Mesenchymal stem cell (in vitro differentiated cells and primary cell): ENCODE results near the gene NMRK1.

Experiments used
- DNase-seq: peaks from one replicate; pipeline ENCODE4 v3.0.0-alpha.2; 2013
- H2AFZ ChIP-seq: one replicate; pipeline ENCODE4 v1.6.1; 2013; ENCODE audit warnings: low read depth, mild to moderate bottlenecking, control low read depth, inconsistent platforms, low read length, moderate library complexity
- H2AK5ac ChIP-seq: 2 replicates; pipeline ENCODE4 v1.6.1; 2013; ENCODE audit warnings: low read length, moderate library complexity, mild to moderate bottlenecking, inconsistent platforms; ENCODE audit not compliant: severe bottlenecking
- H2BK120ac ChIP-seq: one replicate; pipeline ENCODE4 v1.6.1; 2013; ENCODE audit warnings: low read depth, mild to moderate bottlenecking, inconsistent platforms, low read length, moderate library complexity
- H2BK12ac ChIP-seq, 2 experiments: one replicate each; pipeline ENCODE4 v1.6.1; 2013; ENCODE audit warnings: inconsistent platforms in 2 of 2, low read length in 2 of 2, mild to moderate bottlenecking in 2 of 2, moderate library complexity in 2 of 2, control low read depth in 1 of 2
- H2BK15ac ChIP-seq: one replicate; pipeline ENCODE4 v1.6.1; 2013; ENCODE audit warnings: mild to moderate bottlenecking, low read depth, inconsistent platforms; ENCODE audit not compliant: poor library complexity, severe bottlenecking
- H2BK5ac ChIP-seq: 2 replicates; pipeline ENCODE4 v1.6.1; 2013; ENCODE audit warnings: low read depth, mild to moderate bottlenecking, low read length, control low read depth, inconsistent platforms; ENCODE audit not compliant: poor library complexity, severe bottlenecking
- H3K14ac ChIP-seq, 2 experiments: one replicate each; pipeline ENCODE4 v1.6.1; 2013; ENCODE audit warnings: inconsistent platforms in 2 of 2, low read length in 2 of 2, control low read depth in 1 of 2, mild to moderate bottlenecking in 1 of 2, moderate library complexity in 1 of 2
- H3K18ac ChIP-seq, 2 experiments: one replicate each; pipeline ENCODE4 v1.6.1; 2013; ENCODE audit warnings: inconsistent platforms in 2 of 2, low read length in 2 of 2, control low read depth in 1 of 2, low read depth in 1 of 2, mild to moderate bottlenecking in 1 of 2
- H3K23ac ChIP-seq, 2 experiments: one replicate each; pipeline ENCODE4 v1.6.1; 2013; ENCODE audit warnings: inconsistent platforms in 2 of 2, low read length in 2 of 2, mild to moderate bottlenecking in 2 of 2, moderate library complexity in 2 of 2, control low read depth in 1 of 2
- H3K27ac ChIP-seq: 2 replicates; pipeline ENCODE4 v1.5.1; 2013; ENCODE audit warnings: mild to moderate bottlenecking, moderate library complexity, low read length, control low read depth, inconsistent platforms; ENCODE audit not compliant: poor library complexity, severe bottlenecking
- H3K27me3 ChIP-seq, 2 experiments: 2 replicates each; pipeline versions ENCODE4 v1.6.1 to v1.7.0; 2013; ENCODE audit warnings: low read length in 2 of 2, mild to moderate bottlenecking in 2 of 2, moderate library complexity in 2 of 2, control low read depth in 1 of 2, inconsistent platforms in 1 of 2; ENCODE audit not compliant: control insufficient read depth in 1 of 2, insufficient read depth in 1 of 2
- H3K36me3 ChIP-seq, 2 experiments: 2 replicates each; pipeline versions ENCODE4 v1.6.1 to v1.7.0; 2013; ENCODE audit warnings: low read length in 2 of 2, control low read depth in 1 of 2, inconsistent platforms in 1 of 2, low read depth in 1 of 2, mild to moderate bottlenecking in 1 of 2; ENCODE audit not compliant: insufficient read depth in 2 of 2, control insufficient read depth in 1 of 2
- H3K4ac ChIP-seq, 2 experiments: one replicate each; pipeline ENCODE4 v1.6.1; 2013; ENCODE audit warnings: inconsistent platforms in 2 of 2, low read length in 2 of 2, mild to moderate bottlenecking in 2 of 2, moderate library complexity in 2 of 2, control low read depth in 1 of 2, low read depth in 1 of 2
- H3K4me1 ChIP-seq: 2 replicates; pipeline ENCODE4 v1.6.1; 2013; ENCODE audit warnings: low read depth, low read length, control low read depth; ENCODE audit not compliant: control insufficient read depth, insufficient read depth
- H3K4me2 ChIP-seq: 2 replicates; pipeline ENCODE4 v1.6.1; 2013; ENCODE audit warnings: low read length, mild to moderate bottlenecking, inconsistent platforms; ENCODE audit not compliant: poor library complexity, severe bottlenecking
- H3K4me3 ChIP-seq, 2 experiments: 2 replicates each; pipeline versions ENCODE4 v1.5.1 to v1.7.0; 2013; ENCODE audit warnings: low read length in 2 of 2, mild to moderate bottlenecking in 2 of 2, control low read depth in 1 of 2, low read depth in 1 of 2; ENCODE audit not compliant: insufficient read depth in 1 of 2
- H3K79me1 ChIP-seq: replicated peaks from 2 replicates; pipeline ENCODE4 v1.6.1; 2013; ENCODE audit warnings: mild to moderate bottlenecking, control low read depth, low read length, inconsistent platforms; ENCODE audit not compliant: poor library complexity, severe bottlenecking
- H3K9ac ChIP-seq: 2 replicates; pipeline ENCODE4 v1.7.0; 2013; ENCODE audit warnings: mild to moderate bottlenecking, low read length, moderate library complexity
- H3K9me3 ChIP-seq: 2 replicates; pipeline ENCODE4 v1.7.0; 2013; ENCODE audit warnings: mild to moderate bottlenecking, low read length; ENCODE audit not compliant: control insufficient read depth
- H4K8ac ChIP-seq: one replicate; pipeline ENCODE4 v1.6.1; 2013; ENCODE audit warnings: inconsistent platforms, mild to moderate bottlenecking, low read length, moderate library complexity
- H4K91ac ChIP-seq: one replicate; pipeline ENCODE4 v1.6.1; 2013; ENCODE audit warnings: mild to moderate bottlenecking, low read length, inconsistent platforms
- WGBS: methylation state at CpG from one replicate; pipeline ENCODE4 v1.1.7; 2013; ENCODE audit warnings: mixed read lengths; 5-methylcytosine and 5-hydroxymethylcytosine counted together

NMRK1 gene

DNA sequence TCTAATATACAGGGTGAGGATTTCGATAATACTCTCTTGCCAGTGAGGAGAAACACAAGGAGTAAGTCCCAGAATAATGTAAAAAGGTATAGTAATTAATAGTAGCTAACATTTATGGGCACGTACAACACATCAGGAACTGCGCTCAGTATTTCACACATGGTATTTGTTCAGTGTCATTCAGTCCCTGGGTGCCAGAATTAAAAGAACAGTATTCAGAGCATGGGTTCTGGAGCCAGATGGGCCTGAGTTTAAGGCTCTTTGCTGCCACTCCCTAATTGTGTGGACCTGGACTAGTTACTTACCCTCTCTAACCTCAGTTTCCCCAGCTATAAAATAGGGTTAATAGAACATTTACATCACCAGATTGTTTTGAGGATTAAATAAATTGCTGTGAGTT, 16.7 kb upstream of the NMRK1 start:
- Histone ChIP-seq H3K4ac (no peak overlapping the region), H2BK12ac (no peak overlapping the region), H3K23ac (no peak overlapping the region), H3K4me2 (no peak overlapping the region), H3K79me1 (peaks cover 30% of the 10 kb centered on the region), H3K4me1 (peaks cover 2% of the 10 kb centered on the region), H2BK5ac (no peak overlapping the region), H2AK5ac (no peak overlapping the region), H3K4me3 (no peak overlapping the region), H2AFZ (no peak overlapping the region), H2BK15ac (no peak overlapping the region), H4K91ac (no peak overlapping the region), H2BK120ac (no peak overlapping the region), H3K27me3 (no peaks in the 10 kb centered on the region), H3K18ac (no peak overlapping the region), H4K8ac (no peak overlapping the region), H3K14ac (no peak overlapping the region), H3K36me3 (no peaks in the 10 kb centered on the region), H3K27ac (no peak overlapping the region), H3K9ac (no peak overlapping the region), H3K9me3 (no peaks in the 10 kb centered on the region)
- 100% methylated on average over 3 of the region's 3 CpGs for WGBS
- no peak for DNase-seq

DNA sequence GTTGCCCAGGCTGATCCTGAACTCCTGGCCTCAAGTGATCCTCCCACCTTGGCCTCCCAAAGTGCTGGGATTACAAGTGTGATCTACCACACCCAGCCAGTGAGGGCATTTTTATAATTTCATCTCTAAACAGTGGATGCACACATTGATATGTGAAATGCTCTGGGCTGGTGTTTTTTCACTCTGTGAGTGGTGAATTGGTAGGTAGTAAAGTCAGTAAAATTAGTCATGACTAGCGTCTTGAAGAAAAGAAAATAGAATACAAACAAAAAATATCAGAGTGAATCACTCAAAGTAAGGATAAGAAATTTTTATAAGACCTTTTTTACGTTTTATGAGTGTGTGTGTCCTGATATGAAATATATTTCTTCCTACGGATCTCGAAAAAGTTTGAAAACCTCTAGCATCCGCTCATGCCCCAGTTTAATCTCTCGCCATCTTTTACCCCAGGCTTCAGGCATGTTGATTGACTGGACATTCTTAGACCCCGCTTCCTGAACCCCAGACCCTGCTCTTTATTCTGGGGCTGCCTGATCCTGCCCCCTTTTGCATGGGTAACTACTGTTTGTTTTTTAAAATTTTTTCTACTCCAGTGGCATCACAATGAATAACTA, 14.3 kb upstream of the NMRK1 start:
- Histone ChIP-seq H2BK5ac (no peak overlapping the region), H3K9me3 (no peaks in the 10 kb centered on the region), H2BK120ac (no peak overlapping the region), H3K14ac (no peak overlapping the region), H3K4ac (no peak overlapping the region), H2BK15ac (no peak overlapping the region), H2AK5ac (no peak overlapping the region), H3K79me1 (peaks cover 34% of the 10 kb centered on the region), H3K4me1 (peaks cover 2% of the 10 kb centered on the region), H3K18ac (no peak overlapping the region), H4K8ac (no peak overlapping the region), H3K27me3 (no peaks in the 10 kb centered on the region), H3K23ac (no peak overlapping the region), H3K4me2 (no peak overlapping the region), H4K91ac (no peak overlapping the region), H3K36me3 (no peaks in the 10 kb centered on the region), H2BK12ac (no peak overlapping the region), H3K27ac (no peak overlapping the region), H3K9ac (no peak overlapping the region), H3K4me3 (no peak overlapping the region), H2AFZ (no peak overlapping the region)
- 100% methylated on average over 5 of the region's 7 CpGs for WGBS
- DNase-seq = no peak

DNA sequence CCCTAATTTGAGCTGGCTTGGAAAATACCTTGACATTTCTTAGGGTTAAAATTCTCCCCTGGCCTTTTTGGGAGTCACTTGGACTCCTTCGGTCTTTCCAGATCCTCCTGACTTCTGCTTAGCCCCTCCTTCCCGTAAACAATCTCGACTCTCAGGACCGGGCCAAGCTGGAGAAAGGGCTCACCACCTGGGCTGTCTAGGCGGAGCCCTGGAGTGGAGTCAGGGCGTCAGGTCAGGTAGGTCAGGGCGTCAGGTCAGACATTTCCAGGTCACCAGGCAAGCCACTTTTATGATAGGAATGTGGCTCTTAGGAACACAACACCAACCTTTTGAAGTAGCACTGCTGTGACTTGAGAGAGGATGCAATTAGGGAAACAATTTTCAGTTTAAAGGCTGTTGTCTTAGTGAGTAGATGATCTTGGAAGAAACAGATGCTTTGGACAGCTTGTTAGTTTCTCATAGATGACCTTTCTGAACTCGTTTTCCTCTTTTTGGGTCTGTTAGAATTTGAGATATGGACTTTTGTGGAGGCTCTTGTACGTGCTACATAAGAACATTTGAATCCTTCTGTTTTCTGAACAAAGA, 13.1 kb upstream of the NMRK1 start:
- H3K9ac ChIP-seq = no peak overlapping the region
- H3K27ac ChIP-seq = no peak overlapping the region
- 48% methylated on average over 8 of the region's 9 CpGs for WGBS
- no peak overlapping the region for H3K4ac ChIP-seq
- H2BK5ac ChIP-seq = no peak overlapping the region
- no peak overlapping the region for H2BK120ac ChIP-seq
- no peak overlapping the region for H3K14ac ChIP-seq
- no peaks in the 10 kb centered on the region for H3K9me3 ChIP-seq
- no peak overlapping the region for H3K4me2 ChIP-seq
- H3K4me1 ChIP-seq = peaks cover 2% of the 10 kb centered on the region
- H3K4me3 ChIP-seq = no peak overlapping the region
- no peak for DNase-seq
- H4K8ac ChIP-seq = no peak overlapping the region
- H2AFZ ChIP-seq = no peak overlapping the region
- no peaks in the 10 kb centered on the region for H3K27me3 ChIP-seq
- no peaks in the 10 kb centered on the region for H3K36me3 ChIP-seq
- peaks cover 38% of the 10 kb centered on the region for H3K79me1 ChIP-seq
- H4K91ac ChIP-seq = no peak overlapping the region
- H2BK15ac ChIP-seq = no peak overlapping the region
- peak overlapping the region in 1 of 2 experiments; percentile 6 for H3K18ac ChIP-seq
- no peak overlapping the region for H2AK5ac ChIP-seq
- no peak overlapping the region for H3K23ac ChIP-seq
- H2BK12ac ChIP-seq = no peak overlapping the region

DNA sequence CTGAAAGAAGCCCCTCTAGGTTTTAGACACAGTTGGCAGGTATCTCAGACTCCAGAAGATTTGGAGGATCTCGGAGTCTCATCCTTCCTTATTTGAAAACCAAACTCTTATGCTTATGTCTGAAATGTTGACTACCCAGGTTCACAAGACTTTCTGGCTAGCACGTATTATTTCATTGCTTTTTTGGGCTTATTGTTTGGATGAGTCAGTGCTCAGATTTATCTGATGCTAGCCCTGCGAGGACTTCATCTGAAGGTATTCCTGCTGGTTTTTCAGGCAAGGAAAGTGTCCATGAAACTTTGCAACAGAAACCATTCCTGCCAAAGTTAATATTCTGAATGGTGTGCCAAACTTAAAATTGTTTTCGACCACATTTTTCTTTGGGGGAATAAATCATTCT, 8.8 kb upstream of the NMRK1 start:
- no peak overlapping the region for H3K4me2 ChIP-seq
- WGBS = 71% methylated on average over 3 of the region's 4 CpGs

More for the DNA sequence above, 8.8 kb upstream of the NMRK1 start:
- no peak overlapping the region for H2AFZ ChIP-seq
- DNase-seq = peak; percentile 37
- no peak overlapping the region for H2BK120ac ChIP-seq
- H3K4ac ChIP-seq = no peak overlapping the region
- H3K36me3 ChIP-seq = no peaks in the 10 kb centered on the region
- no peak overlapping the region for H2BK15ac ChIP-seq
- H3K79me1 ChIP-seq = peaks cover 32% of the 10 kb centered on the region
- no peak overlapping the region for H3K27ac ChIP-seq
- no peak overlapping the region for H3K18ac ChIP-seq
- H4K8ac ChIP-seq = no peak overlapping the region
- H2AK5ac ChIP-seq = no peak overlapping the region
- H3K9me3 ChIP-seq = no peaks in the 10 kb centered on the region
- H3K14ac ChIP-seq = no peak overlapping the region
- no peak overlapping the region for H3K4me3 ChIP-seq
- H2BK5ac ChIP-seq = no peak overlapping the region
- no peak overlapping the region for H3K9ac ChIP-seq
- H2BK12ac ChIP-seq = no peak overlapping the region
- H3K23ac ChIP-seq = no peak overlapping the region
- no peak overlapping the region for H4K91ac ChIP-seq
- no peaks in the 10 kb centered on the region for H3K27me3 ChIP-seq
- H3K4me1 ChIP-seq = peaks cover 2% of the 10 kb centered on the region
